Parathyroid adenoma (tissue), 2 donors: ENCODE data around the gene PCDHB14.
A peak's percentile ranks its signal among the peaks of the same experiment; 100 is the strongest.
"Not testable (repeated sequence)": the region's sequence is repeated elsewhere in the genome, so short reads cannot be mapped to it uniquely, and the experiment has no call there.

ENCODE experiments used
- H2AFZ ChIP-seq: fragments of 300-600 bp; sonication (generic); one replicate; pipeline ENCODE4 v1.7.0; 2017; ENCODE audit warnings: antibody characterized with exemption, mild to moderate bottlenecking
- H3K27ac ChIP-seq: fragments of 300-600 bp; sonication (generic); one replicate; pipeline ENCODE4 v1.7.0; 2017
- H3K27me3 ChIP-seq: fragments of 300-600 bp; sonication (generic); one replicate; pipeline ENCODE4 v1.7.0; 2017; ENCODE audit warnings: low read length; ENCODE audit not compliant: control insufficient read depth, insufficient read depth
- H3K36me3 ChIP-seq: fragments of 300-600 bp; sonication (generic); one replicate; pipeline ENCODE4 v1.7.0; 2017; ENCODE audit warnings: low read length; ENCODE audit not compliant: control insufficient read depth, insufficient read depth
- H3K4me1 ChIP-seq: fragments of 300-600 bp; sonication (generic); one replicate; pipeline ENCODE4 v1.7.0; 2017; ENCODE audit warnings: control low read depth
- H3K4me2 ChIP-seq: fragments of 300-600 bp; sonication (generic); one replicate; pipeline ENCODE4 v1.7.0; 2017; ENCODE audit warnings: low read length
- H3K4me3 ChIP-seq: fragments of 300-600 bp; sonication (generic); one replicate; pipeline ENCODE4 v1.7.0; 2017; ENCODE audit warnings: low read depth, low read length
- H3K79me2 ChIP-seq: fragments of 300-600 bp; sonication (generic); one replicate; pipeline ENCODE4 v1.7.0; 2017; ENCODE audit warnings: control low read depth
- H3K9ac ChIP-seq: fragments of 300-600 bp; sonication (generic); one replicate; pipeline ENCODE4 v1.7.0; 2017; ENCODE audit warnings: mild to moderate bottlenecking
- H3K9me3 ChIP-seq: fragments of 300-600 bp; sonication (generic); one replicate; pipeline ENCODE4 v1.7.0; 2017; ENCODE audit warnings: low read length; ENCODE audit not compliant: control insufficient read depth
- TF ChIP-seq, protein P1 (sequence below): fragments of 300-600 bp; sonication (generic); IDR thresholded peaks from one replicate; pipeline ENCODE4 v1.7.0; 2017; ENCODE audit warnings: antibody characterized with exemption, mild to moderate bottlenecking
- donor health status: primary hyperparathyroidism.

PCDHB14 gene

DNA sequence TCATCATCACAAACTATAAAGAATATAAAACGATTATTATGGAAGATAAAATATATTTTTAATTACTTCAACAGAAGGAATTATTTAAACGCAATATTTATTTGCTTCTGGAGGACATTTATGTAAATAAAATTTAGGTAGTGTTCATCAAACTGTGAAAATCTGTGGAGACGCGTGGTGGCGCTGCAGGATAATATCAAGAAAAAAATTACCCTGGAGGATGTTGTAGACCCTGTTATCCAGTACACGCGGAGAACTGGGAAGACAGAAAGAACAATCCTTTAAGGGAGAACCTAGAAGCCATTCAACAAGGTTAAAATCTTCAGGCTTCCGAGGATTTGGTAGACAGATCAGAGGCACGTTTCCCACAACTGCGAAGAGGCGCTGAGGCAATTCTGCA, 14.7 kb upstream of the PCDHB14 start, which contains the start of gene PCDHB12:
Gene PCDHB12 (plus strand): TSS at position 242 of the 400 bp plus-strand sequence. CDS start 189 bp downstream, outside the sequence.
- Histone ChIP-seq H3K27me3 (no peaks in the 10 kb centered on the region), H3K9me3 (no peaks in the 10 kb centered on the region)

DNA sequence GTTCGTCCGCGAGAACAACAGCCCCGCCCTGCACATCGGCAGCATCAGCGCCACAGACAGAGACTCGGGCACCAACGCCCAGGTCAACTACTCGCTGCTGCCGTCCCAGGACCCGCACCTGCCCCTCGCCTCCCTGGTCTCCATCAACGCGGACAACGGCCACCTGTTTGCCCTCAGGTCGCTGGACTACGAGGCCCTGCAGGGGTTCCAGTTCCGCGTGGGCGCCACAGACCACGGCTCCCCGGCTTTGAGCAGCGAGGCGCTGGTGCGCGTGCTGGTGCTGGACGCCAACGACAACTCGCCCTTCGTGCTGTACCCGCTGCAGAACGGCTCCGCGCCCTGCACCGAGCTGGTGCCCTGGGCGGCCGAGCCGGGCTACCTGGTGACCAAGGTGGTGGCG, 12.9 kb upstream of the PCDHB14 start:
- H3K4me1 ChIP-seq, H3K36me3 ChIP-seq, H3K4me3 ChIP-seq, H3K79me2 ChIP-seq, H3K27ac ChIP-seq, H3K4me2 ChIP-seq, H2AFZ ChIP-seq, H3K9ac ChIP-seq, H3K9me3 ChIP-seq, H3K27me3 ChIP-seq: not testable (repeated sequence)

More for the DNA sequence above, 14.7 kb upstream of the PCDHB14 start, which contains the start of gene PCDHB12:
- Histone ChIP-seq H3K79me2 (no peaks in the 10 kb centered on the region), H3K9ac (no peak within 1 kb of the TSS), H3K27ac (no peak within 1 kb of the TSS), H3K4me1 (no peaks in the 10 kb centered on the region), H2AFZ (no peak within 1 kb of the TSS), H3K4me2 (no peak within 1 kb of the TSS), H3K4me3 (no peak within 1 kb of the TSS), H3K36me3 (no peaks in the 10 kb centered on the region)
- TF ChIP-seq, protein P1, sequence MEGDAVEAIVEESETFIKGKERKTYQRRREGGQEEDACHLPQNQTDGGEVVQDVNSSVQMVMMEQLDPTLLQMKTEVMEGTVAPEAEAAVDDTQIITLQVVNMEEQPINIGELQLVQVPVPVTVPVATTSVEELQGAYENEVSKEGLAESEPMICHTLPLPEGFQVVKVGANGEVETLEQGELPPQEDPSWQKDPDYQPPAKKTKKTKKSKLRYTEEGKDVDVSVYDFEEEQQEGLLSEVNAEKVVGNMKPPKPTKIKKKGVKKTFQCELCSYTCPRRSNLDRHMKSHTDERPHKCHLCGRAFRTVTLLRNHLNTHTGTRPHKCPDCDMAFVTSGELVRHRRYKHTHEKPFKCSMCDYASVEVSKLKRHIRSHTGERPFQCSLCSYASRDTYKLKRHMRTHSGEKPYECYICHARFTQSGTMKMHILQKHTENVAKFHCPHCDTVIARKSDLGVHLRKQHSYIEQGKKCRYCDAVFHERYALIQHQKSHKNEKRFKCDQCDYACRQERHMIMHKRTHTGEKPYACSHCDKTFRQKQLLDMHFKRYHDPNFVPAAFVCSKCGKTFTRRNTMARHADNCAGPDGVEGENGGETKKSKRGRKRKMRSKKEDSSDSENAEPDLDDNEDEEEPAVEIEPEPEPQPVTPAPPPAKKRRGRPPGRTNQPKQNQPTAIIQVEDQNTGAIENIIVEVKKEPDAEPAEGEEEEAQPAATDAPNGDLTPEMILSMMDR: no peak

DNA sequence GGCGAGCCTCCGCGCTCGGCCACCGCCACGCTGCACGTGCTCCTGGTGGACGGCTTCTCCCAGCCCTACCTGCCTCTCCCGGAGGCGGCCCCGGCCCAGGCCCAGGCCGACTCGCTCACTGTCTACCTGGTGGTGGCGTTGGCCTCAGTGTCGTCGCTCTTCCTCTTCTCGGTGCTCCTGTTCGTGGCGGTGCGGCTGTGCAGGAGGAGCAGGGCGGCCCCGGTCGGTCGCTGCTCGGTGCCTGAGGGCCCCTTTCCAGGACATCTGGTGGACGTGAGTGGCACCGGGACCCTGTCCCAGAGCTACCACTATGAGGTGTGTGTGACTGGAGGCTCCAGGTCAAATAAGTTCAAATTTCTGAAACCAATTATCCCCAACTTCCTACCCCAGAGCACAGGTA, 12.3 kb upstream of the PCDHB14 start:
- not testable (repeated sequence) for H3K27ac ChIP-seq, H3K4me2 ChIP-seq, H3K36me3 ChIP-seq, H3K79me2 ChIP-seq, H3K9ac ChIP-seq, H3K4me1 ChIP-seq, H3K27me3 ChIP-seq, H2AFZ ChIP-seq, H3K9me3 ChIP-seq, H3K4me3 ChIP-seq

- Histone ChIP-seq H3K4me2 (peak within 1 kb of the TSS; percentile 9), H3K4me3 (peak within 1 kb of the TSS; percentile 35)
- H3K79me2 ChIP-seq, H3K4me1 ChIP-seq, H3K36me3 ChIP-seq, H3K27me3 ChIP-seq, H2AFZ ChIP-seq, H3K9me3 ChIP-seq, H3K9ac ChIP-seq, H3K27ac ChIP-seq: not testable (repeated sequence)
These were observed 9.3 kb upstream of the PCDHB14 start, which contains the start of gene PCDHB13 for GRCh38 chr5:141213656-141214339. TSS of gene PCDHB13 (plus strand) at chr5:141213919. CDS start at chr5:141214124, 205 bp downstream.

DNA sequence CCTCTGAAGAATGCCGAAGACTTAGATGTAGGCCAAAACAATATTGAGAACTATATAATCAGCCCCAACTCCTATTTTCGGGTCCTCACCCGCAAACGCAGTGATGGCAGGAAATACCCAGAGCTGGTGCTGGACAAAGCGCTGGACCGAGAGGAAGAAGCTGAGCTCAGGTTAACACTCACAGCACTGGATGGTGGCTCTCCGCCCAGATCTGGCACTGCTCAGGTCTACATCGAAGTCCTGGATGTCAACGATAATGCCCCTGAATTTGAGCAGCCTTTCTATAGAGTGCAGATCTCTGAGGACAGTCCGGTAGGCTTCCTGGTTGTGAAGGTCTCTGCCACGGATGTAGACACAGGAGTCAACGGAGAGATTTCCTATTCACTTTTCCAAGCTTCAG, 8.6 kb upstream of the PCDHB14 start:
- H3K79me2 ChIP-seq, H3K27ac ChIP-seq, H3K4me1 ChIP-seq, H3K36me3 ChIP-seq, H3K27me3 ChIP-seq, H3K4me2 ChIP-seq, H3K9ac ChIP-seq, H3K4me3 ChIP-seq, H2AFZ ChIP-seq, H3K9me3 ChIP-seq: not testable (repeated sequence)

DNA sequence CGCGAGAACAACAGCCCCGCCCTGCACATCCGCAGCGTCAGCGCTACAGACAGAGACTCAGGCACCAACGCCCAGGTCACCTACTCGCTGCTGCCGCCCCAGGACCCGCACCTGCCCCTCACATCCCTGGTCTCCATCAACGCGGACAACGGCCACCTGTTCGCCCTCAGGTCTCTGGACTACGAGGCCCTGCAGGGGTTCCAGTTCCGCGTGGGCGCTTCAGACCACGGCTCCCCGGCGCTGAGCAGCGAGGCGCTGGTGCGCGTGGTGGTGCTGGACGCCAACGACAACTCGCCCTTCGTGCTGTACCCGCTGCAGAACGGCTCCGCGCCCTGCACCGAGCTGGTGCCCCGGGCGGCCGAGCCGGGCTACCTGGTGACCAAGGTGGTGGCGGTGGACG, 7.6 kb upstream of the PCDHB14 start:
- H3K4me2 ChIP-seq, H3K27me3 ChIP-seq, H3K27ac ChIP-seq, H3K36me3 ChIP-seq, H3K79me2 ChIP-seq, H3K4me1 ChIP-seq, H3K9me3 ChIP-seq, H2AFZ ChIP-seq, H3K4me3 ChIP-seq, H3K9ac ChIP-seq: not testable (repeated sequence)

DNA sequence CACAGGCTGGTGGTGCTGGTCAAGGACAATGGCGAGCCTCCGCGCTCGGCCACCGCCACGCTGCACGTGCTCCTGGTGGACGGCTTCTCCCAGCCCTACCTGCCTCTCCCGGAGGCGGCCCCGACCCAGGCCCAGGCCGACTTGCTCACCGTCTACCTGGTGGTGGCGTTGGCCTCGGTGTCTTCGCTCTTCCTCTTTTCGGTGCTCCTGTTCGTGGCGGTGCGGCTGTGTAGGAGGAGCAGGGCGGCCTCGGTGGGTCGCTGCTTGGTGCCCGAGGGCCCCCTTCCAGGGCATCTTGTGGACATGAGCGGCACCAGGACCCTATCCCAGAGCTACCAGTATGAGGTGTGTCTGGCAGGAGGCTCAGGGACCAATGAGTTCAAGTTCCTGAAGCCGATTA, 7.1 kb upstream of the PCDHB14 start:
- H3K79me2 ChIP-seq, H3K27ac ChIP-seq, H3K27me3 ChIP-seq, H3K4me1 ChIP-seq, H3K9me3 ChIP-seq, H3K9ac ChIP-seq, H3K36me3 ChIP-seq, H3K4me2 ChIP-seq, H3K4me3 ChIP-seq, H2AFZ ChIP-seq: not testable (repeated sequence)

GRCh38 chr5:141224844-141225243, 1.7 kb downstream of the PCDHB14 start:
- not testable (repeated sequence) for H3K4me3 ChIP-seq, H3K27me3 ChIP-seq, H2AFZ ChIP-seq, H3K4me2 ChIP-seq, H3K4me1 ChIP-seq, H3K9me3 ChIP-seq, H3K27ac ChIP-seq, H3K9ac ChIP-seq, H3K36me3 ChIP-seq, H3K79me2 ChIP-seq

DNA sequence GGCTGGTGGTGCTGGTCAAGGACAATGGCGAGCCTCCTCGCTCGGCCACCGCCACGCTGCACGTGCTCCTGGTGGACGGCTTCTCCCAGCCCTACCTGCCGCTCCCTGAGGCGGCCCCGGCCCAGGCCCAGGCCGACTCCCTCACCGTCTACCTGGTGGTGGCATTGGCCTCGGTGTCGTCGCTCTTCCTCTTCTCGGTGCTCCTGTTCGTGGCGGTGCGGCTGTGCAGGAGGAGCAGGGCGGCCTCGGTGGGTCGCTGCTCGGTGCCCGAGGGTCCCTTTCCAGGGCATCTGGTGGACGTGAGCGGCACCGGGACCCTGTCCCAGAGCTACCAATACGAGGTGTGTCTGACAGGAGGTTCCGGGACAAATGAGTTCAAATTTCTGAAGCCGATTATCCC, 2.3 kb downstream of the PCDHB14 start:
- not testable (repeated sequence) for H3K9me3 ChIP-seq

More for the DNA sequence above, 2.3 kb downstream of the PCDHB14 start:
- H3K27ac ChIP-seq, H3K4me1 ChIP-seq, H3K79me2 ChIP-seq, H3K27me3 ChIP-seq, H3K9ac ChIP-seq, H3K36me3 ChIP-seq, H3K4me2 ChIP-seq, H3K4me3 ChIP-seq, H2AFZ ChIP-seq: not testable (repeated sequence)
